PFSK-1 (cell line): ENCODE data around the gene DNAH17.

Source experiments
- POLR2AphosphoS5 ChIP-seq: IDR thresholded peaks from 2 replicates; pipeline ENCODE4 v1.6.1; 2012; ENCODE audit warnings: low read depth, mild to moderate bottlenecking, control low read depth, low read length, moderate library complexity
- SIN3A ChIP-seq: IDR thresholded peaks from 2 replicates; pipeline ENCODE4 v1.6.1; 2012; ENCODE audit warnings: mild to moderate bottlenecking, low read length, moderate library complexity, borderline replicate concordance; ENCODE audit not compliant: insufficient read depth
- TAF1 ChIP-seq: IDR thresholded peaks from 2 replicates; pipeline ENCODE4 v1.6.1; 2012; ENCODE audit warnings: low read length, control low read depth, borderline replicate concordance; ENCODE audit not compliant: insufficient read depth
- TF ChIP-seq, protein P1 (sequence below), 2 experiments: IDR thresholded peaks; 2 replicates each; pipeline versions ENCODE4 v1.6.1 to v1.8.0; 2011 to 2012; ENCODE audit warnings: low read depth in 2 of 2, low read length in 2 of 2, control low read depth in 1 of 2, inconsistent platforms in 1 of 2, mild to moderate bottlenecking in 1 of 2, moderate library complexity in 1 of 2; ENCODE audit not compliant: insufficient read depth in 1 of 2

DNA sequence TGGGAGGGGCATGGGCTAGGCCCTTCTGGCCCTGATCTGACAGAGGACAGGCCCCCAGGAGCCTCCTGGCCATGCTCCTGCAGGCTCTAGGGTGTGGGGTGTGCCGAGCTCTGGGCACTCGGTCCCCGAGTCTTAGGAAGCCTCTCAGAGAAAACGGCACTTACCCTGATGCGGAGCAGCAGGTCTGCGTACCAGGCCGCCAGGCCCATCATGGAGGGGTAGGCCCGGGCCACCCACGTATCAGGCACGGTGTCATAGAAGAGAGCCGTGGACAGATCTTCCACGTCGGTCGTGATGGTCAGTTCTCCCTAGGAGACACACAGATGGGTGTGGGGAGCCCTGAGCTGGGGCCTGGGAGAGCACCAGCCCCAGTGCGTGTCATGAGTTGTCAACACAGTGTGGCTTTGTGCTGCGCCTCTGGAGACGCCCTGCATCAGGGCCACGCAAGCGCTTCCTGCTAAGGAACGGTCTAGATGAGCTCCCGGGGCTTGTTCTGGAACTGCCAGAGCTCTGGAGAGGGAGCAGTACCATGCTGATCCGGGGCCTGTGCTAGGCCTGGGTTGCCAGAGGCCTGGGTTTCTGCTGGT lies 150.8 kb downstream of the DNAH17 start:
- TF ChIP-seq SIN3A, result no peak
- no peak for TF ChIP-seq TAF1
- TF ChIP-seq, protein P1, sequence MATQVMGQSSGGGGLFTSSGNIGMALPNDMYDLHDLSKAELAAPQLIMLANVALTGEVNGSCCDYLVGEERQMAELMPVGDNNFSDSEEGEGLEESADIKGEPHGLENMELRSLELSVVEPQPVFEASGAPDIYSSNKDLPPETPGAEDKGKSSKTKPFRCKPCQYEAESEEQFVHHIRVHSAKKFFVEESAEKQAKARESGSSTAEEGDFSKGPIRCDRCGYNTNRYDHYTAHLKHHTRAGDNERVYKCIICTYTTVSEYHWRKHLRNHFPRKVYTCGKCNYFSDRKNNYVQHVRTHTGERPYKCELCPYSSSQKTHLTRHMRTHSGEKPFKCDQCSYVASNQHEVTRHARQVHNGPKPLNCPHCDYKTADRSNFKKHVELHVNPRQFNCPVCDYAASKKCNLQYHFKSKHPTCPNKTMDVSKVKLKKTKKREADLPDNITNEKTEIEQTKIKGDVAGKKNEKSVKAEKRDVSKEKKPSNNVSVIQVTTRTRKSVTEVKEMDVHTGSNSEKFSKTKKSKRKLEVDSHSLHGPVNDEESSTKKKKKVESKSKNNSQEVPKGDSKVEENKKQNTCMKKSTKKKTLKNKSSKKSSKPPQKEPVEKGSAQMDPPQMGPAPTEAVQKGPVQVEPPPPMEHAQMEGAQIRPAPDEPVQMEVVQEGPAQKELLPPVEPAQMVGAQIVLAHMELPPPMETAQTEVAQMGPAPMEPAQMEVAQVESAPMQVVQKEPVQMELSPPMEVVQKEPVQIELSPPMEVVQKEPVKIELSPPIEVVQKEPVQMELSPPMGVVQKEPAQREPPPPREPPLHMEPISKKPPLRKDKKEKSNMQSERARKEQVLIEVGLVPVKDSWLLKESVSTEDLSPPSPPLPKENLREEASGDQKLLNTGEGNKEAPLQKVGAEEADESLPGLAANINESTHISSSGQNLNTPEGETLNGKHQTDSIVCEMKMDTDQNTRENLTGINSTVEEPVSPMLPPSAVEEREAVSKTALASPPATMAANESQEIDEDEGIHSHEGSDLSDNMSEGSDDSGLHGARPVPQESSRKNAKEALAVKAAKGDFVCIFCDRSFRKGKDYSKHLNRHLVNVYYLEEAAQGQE (IDR thresholded peaks at IDR 0.05; ENCODE audit: insufficient read depth in 1 of 2, low read depth in 2 of 2, low read length in 2 of 2), result no peak
- no peak for TF ChIP-seq POLR2AphosphoS5
